HG02981 (cell line): ENCODE results near the gene SIGLEC14.

ENCODE experiments used
- ATAC-seq: cut with Tn5 transposase; IDR thresholded peaks from one replicate; pipeline ENCODE4 v1.9.1; 2021; ENCODE audit warnings: mild to moderate bottlenecking, moderate library complexity; ENCODE audit not compliant: unreplicated experiment

Gene SIGLEC14

DNA sequence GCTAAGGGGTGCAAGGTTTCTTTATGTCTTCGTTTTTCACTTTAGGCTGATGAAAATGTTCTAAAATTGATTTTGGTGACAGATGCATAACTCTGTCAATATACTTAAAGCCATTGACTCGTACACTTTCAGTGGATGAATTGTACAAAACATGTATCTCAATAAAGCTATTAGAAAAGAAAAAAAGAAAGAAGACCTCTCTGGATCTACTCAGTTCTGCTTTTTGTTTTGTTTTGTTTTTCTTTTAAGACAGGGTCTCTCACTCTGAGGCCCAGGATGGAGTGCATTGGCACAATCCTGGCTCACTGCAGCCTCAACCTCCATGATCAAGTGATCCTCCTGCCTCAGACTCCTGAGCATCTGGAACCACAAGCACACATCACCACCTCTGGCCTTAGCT is 19.9 kb downstream of the SIGLEC14 start:
- no peak for ATAC-seq

DNA sequence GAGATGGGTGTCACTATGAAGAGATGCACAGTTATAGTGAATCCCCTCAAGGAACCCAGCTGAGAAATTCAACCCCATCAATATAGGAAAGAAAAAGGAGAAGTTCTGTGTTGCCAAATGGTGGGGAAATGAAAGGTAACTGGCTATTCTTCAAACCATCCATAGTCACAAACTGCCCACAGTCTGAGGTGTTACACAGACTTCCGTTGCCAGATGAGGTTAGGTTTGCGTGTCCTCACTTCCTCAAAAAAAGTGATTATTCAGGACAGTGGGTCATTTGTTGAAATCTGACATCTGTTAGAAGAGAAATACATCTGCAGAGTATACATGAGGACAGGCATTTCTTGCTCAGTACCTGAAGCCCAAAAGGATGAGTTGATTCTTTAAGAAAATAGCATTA is 25.4 kb downstream of the SIGLEC14 start:
- no peak for ATAC-seq

DNA sequence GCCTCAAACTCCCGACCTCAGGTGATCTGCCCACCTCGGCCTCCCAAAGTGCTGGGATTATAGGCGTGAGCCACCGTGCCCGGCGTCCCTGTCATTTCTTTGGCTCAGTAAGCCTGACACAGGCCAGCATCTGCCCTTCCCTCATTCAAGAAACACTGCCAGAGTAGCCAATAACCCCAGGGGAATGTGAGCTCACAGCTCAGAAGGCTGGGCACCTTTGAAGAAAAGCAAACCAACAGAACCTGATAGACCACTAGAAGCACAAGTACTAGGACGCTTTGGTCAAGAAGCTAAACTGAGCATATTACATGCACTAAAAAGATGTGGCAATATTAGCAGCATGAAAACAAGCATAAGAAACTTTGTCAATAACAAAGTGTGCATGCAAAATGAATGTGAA is 30.6 kb downstream of the SIGLEC14 start:
- no peak for ATAC-seq

DNA sequence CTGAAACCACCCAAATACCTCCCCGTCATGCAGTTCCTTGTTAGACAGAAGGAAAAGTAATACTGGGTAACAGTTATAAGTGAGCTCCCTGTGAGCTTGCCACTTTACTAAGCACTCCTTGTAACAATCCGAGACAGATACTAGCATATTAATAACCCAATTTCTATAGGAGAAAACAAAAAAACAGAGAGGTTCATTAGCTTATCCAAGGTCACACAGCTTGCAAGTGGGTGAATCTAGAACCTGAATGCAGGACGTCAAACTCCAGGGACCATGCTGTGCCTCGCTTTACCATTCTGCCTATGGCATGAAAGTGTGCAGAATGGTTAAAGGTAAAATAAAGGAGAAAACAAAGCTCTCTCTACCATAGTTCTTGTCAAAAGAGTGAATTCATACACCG is 31.8 kb downstream of the SIGLEC14 start:
- ATAC-seq, result no peak

DNA sequence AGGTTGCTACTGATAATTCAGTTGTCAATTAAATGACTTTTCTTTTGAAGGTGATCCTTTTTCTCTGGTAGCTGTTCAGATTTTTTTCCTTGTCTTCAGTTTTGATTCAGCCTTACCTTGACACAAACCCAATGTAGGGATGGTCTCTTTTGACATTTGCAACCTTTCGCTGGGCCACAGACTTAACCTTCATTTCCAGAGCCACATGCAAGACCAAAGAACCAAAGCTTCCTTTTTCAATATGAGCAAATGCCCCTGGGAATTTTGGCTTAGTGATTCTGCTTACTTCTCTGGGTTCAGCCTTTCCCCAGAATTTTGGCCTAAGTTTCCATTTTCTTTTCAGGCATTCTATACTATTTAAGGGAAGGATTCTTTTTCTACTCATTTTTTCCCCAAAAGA is 36.0 kb downstream of the SIGLEC14 start:
- no peak for ATAC-seq

DNA sequence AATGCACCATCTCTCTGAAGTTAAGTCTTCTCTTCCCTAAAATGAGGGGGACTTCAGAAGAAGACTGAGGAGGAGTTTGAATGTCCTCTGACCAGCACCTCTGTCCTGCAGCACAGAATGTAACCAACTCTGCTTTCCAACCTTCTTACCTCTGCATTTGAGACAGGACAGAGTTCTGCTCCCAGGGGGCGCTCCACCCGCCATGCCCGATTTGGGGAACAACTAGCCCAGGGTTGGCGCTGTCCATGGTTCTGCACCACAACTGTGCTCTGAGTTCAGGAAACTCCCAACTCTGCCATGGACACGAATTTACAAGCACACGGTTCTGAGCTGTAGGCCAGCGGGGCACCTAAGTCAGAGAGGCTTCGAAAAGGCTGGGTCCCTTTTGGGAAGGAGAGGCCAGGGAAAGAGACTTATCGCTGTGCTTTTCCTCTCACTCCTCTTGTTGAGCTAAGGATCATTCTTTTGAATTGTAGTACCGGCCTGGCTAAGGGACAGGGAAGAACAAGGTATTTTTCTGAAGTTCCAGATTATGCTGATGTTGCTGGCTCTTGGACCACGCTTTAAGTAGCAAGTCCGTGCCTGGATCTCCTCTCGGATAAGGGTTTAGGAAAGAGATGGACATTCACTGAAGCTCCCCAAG is 38.6 kb downstream of the SIGLEC14 start:
- no peak for ATAC-seq

DNA sequence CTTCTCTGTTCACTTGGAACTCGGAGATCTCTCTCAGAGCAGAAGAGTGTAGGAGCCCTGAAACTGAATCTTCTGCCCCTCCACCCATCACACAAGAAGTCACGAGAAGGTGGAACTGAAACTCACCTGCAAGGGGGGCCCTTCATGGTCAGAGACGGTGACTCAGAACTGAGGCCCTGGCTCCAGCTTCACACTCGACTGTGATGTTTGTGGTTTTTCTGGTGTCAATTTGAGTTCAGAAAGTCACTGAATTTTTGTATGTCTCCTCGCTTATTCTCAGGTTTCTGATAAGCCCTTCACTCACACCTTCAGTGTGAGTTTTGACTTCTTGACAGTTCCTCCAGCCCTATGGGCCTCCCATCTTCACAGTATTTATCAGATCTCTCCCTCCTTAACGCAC is 39.5 kb downstream of the SIGLEC14 start:
- peak; percentile 95 for ATAC-seq

DNA sequence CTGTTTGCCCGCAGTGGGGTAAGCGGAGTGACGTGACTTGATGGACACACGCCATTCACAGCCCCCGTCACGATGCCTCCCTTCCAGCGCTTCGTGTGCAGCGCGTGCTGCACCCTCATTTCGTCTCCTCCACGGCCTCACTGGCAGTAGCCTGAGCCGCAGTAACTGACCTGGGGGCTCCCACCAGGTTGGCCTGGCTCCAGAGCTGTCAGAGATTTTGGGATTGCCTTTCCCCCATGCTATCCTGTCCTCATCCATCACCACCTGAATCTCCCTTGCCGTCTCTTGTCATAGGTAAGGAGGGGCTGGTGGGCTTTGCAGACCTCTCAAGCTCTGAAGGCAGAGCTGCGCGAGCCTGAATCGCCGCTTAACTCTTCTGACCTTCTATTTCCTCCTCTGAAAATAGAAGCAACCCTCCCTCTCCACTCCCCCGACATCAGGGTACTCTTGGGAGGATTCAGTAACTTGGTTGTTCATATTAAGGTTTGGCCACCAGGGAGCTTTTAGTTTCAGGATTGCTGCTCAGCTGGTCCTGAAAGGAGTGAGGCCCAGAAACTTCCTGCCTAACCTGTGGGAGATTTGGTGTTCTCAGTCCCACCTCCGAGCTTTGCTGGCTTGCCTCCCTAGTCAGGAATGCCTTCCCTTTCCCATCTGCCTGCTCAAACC is 44.3 kb downstream of the SIGLEC14 start:
- ATAC-seq, result no peak

DNA sequence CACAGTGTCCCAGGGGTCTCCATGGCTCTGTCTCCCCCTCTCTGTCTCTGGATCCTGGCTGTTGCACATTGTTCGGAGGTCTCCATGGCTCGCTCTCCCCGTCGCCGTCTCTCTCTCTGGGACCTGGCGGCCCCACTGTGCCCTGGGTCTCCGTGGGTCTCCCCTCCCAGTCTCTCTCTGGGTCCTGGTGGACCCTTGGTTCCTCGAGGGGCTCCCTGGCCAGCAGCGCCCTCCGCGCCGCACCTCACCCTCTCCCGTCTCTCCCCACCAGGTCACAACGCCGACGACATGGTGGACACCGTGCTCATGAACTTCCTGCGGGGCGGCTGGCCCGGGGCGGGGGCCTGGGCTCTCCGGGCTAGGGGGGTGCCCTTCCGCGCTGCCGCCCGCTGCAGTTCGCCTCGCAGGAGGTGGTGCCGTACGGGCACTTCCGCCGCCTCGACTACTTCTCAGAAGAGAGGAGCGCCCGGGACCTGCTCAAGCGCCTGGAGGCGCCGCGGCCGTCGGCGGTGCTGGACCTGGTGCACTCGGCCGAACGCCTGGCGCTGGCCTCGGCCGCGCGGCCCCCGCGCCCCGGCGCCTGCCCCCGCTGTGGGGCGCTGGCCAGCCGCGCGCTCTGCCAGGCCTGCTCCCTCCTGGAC is 45.6 kb downstream of the SIGLEC14 start:
- no peak for ATAC-seq

DNA sequence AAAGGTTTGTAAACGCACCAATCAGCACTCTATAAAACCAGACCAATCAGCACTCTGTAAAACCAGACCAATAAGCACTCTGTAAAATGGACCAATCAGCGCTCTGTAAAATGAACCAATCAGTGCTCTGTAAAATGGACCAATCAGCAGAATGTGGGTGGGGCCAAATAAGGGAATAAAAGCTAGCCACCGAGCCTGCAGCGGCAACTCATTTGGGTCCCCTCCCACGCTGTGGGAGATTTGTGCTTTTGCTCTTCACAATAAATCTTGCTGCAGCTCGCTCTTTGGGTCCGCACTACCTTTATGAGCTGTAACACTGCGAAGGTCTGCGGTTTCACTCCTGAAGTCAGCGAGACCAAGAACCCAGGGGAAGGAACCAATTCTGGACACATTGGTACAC is 47.5 kb downstream of the SIGLEC14 start:
- no peak for ATAC-seq

DNA sequence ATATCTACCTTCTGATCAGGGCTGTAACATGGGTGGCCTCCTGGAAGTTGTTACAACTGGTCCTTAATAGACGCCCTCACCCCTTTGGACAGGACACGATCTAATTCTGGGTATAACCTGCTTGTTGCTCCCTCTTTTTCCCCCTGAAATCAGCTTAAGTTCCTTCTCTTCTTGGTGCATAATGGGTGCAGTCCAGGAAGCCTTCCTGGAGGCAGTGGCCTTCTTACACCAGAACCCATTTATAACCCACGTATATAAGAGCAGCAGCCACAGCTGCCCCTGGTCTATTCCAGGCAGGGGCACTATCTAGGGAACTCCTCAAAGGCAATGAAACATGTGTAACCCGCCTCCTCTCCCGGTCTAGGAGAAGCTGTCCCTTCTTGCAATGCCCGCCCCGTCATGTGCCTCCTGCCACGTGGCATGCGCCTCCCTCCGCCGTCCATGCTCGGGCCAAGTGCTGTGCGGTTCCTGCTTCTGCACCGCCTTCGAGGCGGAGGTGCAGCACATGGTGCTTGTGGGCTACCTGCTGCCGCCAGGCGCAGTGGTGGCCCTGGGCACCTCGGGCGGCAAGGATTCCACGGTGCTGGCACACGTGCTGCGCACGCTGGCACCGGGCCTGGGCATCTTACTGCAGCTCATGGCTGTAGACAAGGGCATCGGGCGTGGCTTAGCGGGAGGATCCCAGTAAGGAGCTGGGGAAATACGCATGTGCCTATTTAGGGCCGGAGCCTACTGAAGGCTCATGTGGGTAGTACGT is 48.3 kb downstream of the SIGLEC14 start:
- no peak for ATAC-seq

DNA sequence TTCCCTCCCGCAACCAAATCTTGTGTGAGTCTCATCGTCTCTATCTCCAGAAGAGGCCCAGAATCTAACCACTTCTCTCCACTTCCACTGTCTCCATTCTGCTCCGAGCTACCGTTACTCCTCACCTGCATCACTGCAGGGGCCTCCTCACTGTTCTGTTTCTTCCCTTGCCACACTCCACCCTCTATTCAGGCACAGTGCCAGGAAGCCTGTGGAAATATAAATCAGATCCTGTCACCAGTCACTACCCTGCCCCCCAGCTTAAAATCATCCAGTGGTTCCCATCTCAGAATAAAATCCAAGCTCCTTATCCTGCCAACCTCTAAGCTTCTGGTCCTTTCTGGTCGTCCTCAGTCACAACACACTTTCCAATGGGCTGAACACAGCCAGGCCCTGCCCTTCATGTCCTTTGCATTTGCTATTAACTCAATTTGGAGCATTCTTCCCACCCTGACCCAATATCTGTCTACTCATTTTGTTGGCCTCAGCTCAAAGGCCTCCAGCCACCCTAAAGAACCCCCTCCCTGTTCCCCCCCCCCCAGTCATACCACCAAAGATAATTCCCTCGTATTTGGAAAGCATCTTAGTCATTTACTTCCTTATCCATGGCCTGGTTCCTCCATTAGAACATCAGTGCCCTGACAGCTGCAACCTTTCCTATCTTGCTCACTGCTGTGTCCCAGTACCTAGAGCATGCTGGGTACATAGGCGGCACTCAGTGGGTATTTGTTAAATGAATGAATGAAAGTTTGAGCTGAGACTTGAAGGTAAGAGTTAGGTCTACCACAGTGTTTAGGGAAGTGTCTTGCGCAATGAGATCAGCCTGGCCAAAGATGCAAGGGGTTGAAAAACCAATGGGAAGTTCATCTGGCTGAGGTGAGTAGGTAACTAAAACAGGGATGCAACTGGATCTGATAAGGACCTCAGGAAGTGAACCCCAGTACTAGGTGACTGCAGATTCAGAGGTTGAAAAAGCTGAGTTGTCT is 51.1 kb downstream of the SIGLEC14 start:
- no peak for ATAC-seq

DNA sequence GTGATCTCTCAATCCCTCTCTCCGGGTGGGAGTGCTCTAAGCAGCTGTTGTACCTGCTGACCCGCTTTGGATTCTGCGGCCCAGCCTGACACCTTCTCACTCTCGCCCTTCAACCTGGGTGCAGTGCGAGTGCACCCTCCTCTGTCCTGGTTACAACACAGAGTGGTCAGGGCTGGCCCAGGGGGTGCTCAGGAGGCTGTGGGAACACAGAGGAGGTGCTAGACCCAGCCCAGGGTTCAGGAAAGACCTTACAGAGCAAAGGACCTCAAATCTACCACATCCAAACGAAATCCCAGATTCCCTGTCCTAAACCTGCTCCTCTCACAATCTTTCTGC is 51.9 kb downstream of the SIGLEC14 start:
- no peak for ATAC-seq

DNA sequence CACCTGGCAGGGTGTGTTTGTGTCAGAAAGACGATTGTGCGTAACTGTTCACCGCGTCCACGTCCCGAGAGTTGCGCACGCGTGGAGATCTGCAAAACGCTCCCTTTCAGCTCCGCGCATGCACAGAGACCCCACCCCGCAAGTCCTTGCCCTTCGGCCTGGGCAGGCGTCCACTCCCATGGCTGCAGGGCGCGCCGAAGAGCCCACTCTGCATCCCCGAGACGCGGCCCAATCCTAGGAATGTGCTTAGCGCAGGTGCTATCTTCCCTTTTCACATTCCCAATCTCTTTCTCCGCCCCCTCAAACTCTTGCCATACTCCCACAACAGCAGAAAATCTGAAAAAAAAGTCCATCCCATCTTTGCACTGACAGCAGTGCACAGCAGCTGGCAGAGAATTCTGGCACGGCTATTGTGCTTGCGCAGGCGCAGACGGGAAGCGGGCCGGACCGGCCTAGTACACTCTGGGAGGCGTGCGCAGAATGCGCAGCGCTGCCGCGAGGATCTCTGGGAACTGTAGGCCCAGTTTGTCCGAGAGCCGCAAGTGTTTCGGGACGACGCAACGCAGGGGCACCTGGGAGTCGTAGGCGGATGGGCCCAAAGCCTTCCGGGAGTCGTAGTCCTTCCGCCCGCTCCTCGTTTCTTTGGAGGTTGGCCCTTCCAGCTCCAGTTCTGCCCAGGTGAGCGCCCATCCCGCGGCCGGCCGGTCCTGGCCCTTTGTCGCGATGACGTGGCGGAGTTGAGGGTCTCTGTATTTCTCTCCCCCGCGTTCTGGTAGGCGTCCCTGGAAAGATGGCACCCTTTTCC is 52.5 kb downstream of the SIGLEC14 start:
- ATAC-seq, result peak; percentile 98

DNA sequence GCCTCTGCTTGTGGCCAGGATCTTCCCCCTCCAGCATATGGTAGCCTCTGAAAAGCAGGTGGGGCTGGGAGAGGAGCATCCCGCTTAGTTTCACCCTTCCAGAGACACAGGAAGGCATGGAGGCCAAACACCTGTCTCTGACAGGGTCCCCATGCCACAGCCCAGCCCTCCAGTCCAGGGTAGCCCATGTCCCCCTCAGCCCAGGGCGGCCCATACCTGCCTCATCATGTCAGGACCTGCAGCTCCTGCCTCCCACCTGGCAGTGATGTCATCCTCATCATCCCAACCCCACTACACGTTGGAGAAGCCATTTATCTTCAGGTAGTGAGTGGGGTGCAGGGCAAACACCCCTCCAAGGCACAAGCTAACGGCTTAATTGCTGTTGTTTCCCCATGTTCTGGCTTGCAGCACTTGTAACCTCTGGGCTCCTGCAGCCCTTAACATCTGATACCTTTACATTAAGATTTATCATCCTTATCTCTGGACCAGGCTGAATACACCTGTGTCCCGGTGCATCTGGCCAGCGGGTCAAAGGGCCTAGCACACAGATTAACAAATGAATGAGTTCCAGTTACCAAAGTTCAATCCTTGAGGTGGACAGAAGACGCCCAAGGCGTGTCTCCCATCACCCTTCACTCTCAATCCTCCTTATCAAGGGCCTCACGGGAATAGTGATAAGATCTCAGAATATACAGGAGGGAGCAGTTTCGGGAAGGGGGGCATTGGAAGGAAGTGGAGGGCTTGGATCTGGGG is 53.3 kb downstream of the SIGLEC14 start:
- ATAC-seq, result no peak
